Stimulated activated naive CD8-positive, alpha-beta T cell treated with anti-CD3 and anti-CD28 coated beads, Interleukin-15, Interleukin-2, amounts not matched to agents 100 U/mL and 50 U/mL, for 24 hours (primary cell): ENCODE results near the gene PAIP2.
A peak's percentile ranks its signal among the peaks of the same experiment; 100 is the strongest.
"Not testable (repeated sequence)": the region's sequence is repeated elsewhere in the genome, so short reads cannot be mapped to it uniquely, and the experiment has no call there.

ENCODE experiments used
- ATAC-seq: fragments of 150-1000 bp; cut with Tn5 transposase; one replicate; pipeline ENCODE4 v1.10.0; 2021
- DNase-seq: peaks from one replicate; pipeline ENCODE4 v3.0.0; 2021

PAIP2 gene, protein sequence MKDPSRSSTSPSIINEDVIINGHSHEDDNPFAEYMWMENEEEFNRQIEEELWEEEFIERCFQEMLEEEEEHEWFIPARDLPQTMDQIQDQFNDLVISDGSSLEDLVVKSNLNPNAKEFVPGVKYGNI

DNA sequence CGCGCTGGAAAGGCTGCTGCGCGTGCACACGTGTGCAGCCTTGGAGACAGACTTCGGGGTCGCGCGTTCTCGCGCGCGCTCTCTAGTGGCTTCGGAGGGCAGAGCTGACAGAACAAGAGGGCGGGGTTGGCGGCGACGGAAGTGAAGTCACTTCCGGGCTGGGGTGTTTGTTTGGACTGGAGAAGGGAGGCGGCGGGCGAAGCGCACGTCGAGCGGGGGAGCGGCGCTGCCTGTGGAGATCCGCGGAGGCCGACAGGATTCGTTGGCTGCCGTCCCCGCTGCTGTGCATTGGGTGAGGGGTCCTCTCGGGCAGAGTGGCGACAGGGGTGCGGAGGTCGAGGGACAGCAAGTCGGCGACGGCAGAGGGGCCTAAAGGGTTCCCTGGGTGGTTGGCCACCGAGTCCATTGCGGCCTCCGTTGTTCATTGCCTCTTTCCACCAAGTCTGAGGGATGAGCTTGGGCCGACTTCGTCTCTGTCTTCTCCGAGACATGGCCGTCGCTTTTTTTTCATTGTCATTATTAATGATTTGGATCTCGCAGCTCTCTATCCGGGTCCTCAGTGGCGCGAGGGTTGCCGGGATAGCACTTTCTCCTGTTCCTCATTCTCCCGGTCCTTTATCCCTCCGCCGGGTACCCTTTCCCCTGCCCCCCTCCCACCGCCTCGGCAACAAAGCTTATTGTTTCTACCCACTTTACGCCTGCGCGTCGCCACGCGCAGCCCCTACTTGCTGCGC, at the start of gene PAIP2:
TSS of gene PAIP2 (plus strand) at position 166 of the 734 bp plus-strand sequence. CDS start 21,931 bp downstream, outside the sequence.
- ATAC-seq (peak; percentile 95), DNase-seq (peak; percentile 98)

DNA sequence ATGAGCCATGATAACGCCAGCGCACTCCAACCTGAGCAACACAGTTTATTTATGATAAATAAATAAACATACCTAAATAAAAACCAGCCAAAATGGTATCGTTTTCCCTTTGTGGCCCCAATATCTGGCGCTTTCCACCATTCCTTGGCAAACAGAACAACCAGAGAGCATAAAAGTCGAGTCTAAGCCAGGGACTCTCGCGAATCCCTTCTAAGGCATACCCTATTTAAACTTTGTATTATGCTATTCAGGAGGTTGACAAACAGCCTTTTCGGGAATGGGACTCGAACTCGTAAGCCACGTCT, 48.5 kb upstream of the PAIP2 start:
- ATAC-seq = no peak

DNA sequence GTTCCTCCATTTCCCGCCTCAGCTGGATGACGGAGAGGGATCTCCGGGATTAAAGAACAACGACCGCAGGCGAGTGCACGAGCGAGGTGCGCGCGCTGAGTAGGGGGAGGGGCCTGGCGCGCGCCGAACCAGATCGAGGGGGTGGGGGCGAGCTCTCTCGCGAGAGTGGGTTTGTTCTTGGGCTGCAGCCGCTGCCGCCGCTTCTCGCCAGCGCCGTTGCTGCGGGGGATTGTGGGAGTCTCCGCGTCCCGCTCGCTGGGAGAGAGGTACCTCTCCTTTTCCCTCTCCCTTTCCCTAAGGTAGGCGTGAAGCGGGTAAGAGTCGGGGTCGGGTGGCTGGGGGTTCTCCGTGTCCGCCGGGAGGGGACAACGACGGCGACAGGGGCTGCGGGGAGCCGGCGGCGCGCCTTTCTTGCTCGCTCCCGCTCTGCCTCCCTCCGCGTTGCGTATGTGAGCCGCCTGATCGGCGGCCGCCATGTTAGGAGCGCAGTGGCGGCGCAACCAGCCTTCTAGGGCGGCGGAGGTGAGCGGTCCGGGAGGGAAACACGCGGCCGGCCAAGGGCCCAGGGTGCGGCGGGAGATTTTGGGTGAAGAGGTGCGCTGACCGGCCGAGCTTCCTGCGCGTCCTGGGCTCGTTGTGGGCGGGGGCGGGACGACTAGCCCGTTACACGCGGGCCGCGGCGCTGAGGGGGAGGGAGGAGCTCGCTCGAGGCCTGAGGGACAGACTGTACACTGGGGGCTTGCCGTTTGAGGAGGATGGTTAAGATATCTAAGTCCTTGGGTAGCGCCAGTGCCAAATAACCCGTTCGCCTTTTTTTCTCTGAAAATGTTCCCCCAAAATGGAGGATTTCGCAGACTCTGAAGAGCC, 47.9 kb upstream of the PAIP2 start, which contains the start of gene MATR3:
TSS of gene MATR3 (plus strand) at position 234 of the 867 bp plus-strand sequence. CDS start 13,676 bp downstream, outside the sequence.
- ATAC-seq (peak; percentile 81), DNase-seq (peak; percentile 95)

More for the DNA sequence above, 48.5 kb upstream of the PAIP2 start:
- DNase-seq = no peak

DNA sequence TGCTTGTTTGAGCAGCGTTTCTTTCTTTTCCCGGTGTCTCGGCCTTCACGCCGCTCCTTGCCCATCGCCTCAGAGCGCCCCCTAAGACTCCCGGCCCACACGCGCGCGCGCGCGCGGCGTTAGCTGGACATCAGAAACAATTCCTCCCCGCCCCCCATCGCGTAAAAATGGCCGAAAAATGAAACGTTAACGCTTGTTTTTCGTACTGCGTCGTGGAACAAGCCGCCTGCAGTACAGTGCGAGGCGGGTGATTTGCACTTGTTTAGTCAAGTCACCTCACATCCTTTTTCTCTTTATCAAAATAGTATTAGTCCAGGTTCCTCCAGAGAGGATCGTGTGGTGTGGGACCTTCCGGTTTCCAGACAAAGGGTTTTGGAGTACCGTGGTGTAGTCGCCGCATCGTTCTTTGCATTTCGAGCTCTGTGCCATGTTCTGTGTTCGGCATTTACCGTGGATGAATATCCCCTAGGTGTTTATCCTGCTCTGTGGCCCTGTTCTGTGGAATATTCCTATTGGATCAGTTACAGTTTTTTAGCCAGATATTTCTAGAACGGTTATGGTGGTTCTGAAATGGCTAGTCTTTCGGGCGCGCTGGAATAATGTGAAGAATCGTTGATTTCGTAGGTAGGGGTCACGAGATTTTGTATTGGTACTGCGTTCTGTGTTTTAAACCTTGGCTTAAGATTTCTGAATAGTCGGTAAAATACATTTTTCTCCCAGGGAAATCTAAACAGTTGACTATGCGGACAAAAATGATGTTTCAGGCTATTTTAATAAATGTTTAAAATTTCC, 47.1 kb upstream of the PAIP2 start:
- peak; percentile 3 for ATAC-seq
- DNase-seq = peak; percentile 74

DNA sequence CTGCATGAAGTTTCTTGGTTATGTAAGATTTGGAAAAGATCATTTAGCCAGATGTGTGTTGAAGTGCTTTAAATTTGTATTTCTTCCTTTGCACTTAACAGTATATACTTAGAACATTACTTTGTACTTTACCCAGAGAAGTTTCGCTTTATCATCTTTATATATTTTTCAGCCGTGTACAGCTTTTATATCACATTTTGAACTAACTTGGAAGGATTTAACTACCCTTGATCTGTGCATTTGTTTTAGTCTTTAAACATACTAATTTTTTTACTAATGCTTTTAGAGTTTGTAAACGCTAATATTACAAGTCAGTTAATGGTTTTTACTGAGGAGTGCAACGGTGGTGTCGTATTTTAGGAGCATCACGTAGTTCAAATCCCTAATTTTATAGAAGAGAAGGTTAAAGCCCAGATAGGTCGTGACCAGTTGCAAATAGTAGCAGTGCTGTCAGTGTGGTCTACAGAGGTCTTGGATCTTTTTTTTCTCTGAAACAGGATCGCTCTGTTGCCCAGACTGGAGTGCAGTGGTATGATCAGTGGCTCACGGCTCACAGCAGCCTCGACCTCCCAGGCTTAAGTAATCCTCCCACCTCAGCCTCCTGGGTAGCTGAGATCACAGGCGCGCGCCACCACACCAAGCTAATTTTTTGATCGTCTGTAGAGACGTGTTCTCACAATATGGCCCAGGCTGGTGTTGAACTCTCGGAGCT, 46.2 kb upstream of the PAIP2 start:
- ATAC-seq = no peak
- DNase-seq = no peak

DNA sequence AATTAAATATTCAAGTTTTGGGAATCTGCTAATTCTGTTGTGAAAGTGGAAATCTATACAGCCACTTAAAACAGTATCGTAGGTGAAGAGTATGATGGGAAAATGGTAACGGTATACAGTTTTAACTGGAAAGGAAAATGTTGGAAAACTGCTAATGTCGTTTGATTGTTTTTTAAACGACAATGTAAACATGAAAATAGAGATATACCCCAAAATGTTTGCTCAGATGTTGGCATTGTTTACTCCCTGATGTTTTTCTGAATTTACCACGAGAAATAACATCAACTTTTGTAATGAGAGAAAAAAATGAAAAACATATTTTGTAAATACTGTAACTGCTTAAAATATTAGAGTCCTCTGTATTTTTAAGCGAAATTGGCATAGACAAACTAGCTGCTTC, 45.5 kb upstream of the PAIP2 start:
- ATAC-seq (no peak), DNase-seq (no peak)

DNA sequence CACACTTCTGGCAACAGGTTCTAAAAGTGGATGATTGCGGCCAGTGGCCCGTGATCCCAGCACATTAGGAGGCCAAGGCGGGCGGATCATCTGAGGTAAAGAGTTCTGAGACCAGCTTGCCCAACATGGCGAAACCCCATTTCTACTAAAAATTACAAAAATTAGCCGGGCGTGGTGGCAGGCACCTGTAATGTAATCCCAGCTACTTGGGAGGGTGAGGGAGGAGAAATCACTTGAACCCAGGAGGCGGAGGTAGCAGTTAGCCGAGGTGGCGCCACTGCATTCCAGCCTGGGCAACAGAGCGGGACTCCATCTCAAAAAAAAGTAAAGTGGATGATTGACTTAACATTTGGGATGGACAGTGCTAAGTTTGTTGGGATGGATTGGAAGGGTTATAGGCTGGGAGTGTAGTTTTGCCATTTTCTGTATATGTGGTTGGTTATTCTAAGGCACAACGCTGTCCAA, 44.8 kb upstream of the PAIP2 start:
- DNase-seq = no peak

DNA sequence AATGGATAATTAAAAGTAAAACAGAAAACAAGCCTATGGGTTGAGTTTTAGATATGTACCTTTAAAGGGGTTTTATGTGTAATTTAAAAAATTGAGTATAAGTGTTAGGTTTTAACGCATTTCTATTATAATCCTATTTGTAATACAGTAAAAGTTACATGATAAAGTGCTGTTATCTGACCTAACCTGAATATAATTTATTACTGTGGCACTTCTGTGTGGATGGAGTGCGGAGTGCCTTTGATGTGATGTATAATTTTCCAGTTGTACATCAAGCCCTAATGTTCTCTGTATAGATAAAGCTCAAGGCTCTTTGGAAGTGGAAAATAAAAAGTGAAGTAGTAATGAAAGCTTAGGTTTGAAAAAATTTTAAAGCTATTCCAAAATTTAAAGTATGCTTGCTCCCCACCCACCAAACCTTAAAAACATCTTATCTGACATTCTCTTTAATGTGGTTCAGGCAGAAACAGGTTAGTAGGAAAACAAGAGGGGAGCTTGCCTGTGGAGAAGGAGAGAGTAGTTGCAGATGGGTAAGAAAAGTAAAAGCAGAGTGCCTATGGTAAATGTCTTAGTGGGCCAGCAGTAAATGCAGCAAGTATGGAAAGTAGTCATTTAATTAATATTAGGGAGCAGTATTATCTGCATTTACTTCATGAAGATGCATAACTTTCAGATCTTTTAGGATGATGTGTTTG, 44.1 kb upstream of the PAIP2 start:
- DNase-seq (no peak), ATAC-seq (no peak)

More for the DNA sequence above, 44.8 kb upstream of the PAIP2 start:
- ATAC-seq = no peak

DNA sequence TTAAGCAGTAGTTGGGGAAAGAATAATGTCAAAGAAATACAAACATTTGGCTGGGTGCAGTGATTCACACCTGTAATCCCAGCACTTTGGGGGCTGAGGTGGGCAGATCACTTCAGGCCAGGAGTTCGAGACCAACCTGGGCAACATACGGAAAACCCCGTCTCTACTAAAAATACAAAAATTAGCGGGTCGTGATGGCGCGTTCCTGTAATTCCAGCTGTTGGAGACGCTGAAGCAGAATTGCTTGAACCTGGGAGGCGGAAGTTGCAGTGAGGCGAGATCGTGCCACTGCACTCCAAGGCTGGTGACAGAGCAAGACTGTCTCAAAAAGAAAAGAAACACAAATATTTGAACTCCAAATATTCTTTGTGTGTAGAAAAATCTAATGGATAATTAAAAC, 43.4 kb upstream of the PAIP2 start:
- ATAC-seq (no peak), DNase-seq (no peak)

DNA sequence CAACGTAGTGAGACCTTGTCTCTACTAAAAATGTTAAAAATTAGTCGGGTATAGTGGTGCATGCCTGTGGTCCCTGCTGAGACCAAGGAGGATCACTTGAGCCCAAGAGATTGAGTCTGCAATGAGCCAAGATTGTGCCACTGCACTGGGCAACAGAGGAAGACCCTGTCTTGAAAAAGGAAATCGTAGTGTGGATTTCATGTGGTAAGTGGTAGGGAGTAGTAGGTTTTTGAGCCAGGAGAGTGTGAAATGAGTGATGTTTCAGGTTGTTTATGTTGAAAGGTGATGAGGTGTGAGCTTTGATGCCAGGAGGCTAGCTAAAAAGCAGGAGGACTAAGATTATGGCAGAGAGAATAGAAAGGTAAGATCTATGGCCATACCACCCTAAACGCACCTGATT, 42.2 kb upstream of the PAIP2 start:
- ATAC-seq (peak; percentile 6), DNase-seq (no peak)

DNA sequence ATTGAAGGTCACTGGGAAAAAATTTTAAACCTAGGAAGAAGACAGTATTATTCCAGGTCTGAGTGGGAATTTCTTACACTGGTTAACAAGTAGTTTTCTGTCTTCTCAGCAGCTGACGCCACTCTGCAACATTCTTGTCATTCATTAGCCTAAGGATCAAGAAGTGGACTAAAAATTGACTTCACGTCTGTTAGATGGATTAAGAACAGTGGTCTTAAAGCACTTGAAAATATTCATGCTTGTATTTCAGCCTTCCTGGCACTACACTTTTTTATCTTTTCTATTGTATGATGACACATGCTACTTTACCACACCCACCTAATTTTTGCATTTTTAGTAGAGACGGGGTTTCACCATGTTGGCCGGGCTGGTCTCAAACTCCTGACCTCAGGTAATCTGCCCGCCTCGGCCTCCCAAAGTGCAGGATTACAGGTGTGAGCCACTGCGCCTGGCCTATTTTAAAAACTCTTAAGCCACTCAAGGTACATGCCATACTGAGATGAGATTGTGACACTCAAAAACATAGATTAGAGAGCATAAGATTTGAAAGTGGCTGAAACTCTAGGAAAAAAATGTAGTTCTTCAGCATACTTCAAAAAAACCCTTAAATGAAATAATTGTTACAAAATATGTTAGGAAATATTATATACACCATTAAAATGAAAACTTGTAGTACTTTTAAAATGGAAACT, 39.7 kb upstream of the PAIP2 start:
- ATAC-seq (no peak), DNase-seq (no peak)

DNA sequence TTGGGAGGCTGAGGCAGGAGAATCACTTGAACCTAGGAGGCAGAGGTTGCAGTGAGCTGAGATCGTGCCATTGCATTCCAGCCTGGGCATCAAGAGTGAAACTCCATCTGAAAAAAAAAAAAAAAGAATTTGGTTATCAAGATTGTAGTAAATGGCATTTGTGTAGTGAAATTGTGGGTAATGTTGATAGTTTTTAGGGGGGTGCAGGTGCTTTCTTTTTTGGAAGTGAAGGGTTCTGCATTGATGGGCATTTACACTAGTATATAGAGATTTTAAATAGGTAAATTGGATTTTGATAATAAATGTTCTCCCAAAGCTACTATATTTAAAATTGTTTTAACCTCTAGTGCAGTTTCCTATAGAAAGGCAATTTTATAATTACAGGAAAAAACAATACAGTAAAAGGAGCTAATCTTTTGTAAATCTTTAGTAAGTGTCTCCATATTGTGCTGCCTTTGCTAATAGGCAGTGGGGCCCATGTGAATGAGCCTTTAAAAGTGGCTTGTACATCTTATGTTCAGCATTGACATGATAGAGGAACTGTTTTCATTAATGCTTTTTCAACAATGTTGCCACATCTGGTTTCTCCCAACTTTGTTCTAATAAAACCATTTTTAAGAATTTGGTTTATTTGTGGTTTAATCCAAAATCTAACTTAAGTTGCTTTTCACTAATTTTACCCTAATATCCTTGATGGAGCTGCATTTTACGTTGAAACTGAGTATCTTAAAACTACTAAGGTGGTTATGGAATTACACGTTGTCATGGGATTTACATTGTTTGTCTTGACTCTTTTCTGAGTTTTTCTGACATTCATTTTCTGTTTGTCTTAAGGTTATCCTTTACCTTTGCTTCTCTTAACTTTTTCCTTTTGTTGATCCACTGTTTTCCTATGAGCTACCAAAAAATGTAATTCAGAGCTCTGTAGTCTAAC, 37.0 kb upstream of the PAIP2 start:
- ATAC-seq (no peak), DNase-seq (no peak)

DNA sequence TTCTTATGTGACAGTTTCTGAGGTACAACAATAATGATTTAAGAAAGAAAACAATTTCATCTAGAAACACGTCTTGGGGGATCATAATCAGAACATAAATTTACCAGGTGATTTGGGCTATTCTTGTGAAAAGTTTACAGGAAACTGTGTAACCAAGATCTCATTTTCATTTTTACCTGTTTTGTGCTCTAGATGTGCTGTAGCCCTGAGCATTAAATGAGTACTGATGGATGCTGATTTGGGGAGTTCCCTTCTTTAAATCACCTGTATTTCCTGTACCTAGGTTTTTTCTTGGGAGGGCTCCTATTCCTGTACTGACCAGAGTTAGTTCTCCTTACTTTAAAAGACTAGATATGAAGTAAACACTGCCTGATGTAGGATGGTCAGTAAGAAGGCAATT, 35.5 kb upstream of the PAIP2 start:
- ATAC-seq = no peak
- no peak for DNase-seq

DNA sequence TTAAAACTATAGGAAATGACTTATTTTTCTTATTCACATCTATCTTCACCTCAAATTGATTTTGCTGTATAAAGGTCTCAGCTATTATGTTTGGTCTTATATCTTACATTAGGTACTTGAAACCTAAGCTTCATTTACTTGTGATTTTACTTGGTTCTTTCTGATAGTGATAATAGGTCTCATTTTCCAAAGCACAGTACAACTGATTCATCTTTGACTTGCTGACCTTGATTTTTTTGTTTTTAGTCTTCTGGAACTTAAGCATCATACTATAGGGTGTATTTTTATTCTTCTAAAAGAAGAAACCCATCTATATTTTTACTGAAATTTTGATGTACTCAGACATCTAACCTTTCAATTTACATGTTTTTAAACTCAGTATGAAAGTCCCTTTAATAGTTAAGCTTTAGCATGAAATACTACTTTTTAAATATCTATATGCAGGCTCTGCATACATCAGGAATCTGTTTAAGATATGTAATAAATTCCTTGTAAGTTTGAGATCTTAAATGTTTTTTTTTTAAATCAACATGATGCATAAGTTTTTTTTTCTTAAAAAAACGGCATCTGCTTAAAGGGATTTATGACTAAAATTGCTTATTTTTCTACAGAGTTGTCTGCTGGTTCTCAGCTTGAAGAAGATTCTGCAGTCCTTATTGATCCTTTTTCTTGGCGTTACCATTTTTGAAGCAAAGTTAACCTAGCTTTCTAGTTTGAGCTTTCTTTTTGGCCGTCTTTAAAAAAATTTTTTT, 34.9 kb upstream of the PAIP2 start:
- ATAC-seq = peak; percentile 53
- no peak for DNase-seq

DNA sequence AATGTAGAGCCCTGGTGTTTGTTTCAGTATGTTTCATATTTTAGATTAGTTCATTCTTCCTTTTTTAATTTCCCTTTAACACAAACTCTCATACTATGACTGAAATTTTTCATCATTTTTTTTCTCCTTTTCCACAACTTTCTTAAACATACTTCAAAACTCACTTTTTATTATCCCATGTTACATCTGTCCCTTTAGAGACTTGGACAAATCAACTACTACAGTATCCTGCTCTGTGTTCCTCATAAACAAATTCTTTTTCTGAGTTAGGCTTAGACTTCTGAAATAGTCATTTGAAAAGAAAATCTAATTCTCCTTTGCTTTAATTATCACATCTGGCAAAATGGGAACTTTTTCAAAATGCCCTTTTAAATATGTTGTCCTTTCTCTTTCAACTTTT, 32.9 kb upstream of the PAIP2 start:
- ATAC-seq = no peak

DNA sequence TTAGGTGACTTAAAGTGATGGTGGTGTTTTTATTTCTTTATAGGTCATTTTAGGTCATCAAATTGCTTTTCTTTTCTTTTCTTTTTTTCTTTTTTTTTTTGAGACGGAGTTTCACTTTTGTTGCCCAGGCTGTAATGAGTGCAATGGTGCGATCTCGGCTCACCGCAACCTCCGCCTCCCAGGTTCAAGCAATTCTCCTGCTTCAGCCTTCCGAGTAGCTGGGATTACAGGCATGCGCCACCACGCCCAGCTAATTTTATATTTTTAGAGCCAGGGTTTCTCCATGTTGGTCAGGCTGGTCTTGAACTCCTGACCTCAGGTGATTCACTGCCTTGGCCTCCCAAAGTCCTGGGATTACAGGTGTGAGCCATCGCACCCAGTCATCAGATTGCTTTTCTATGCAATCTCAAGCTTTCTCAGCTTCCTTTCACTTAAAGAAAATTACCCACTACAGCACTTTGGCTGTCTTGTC, 30.9 kb upstream of the PAIP2 start:
- ATAC-seq, DNase-seq: not testable (repeated sequence)

More for the DNA sequence above, 32.9 kb upstream of the PAIP2 start:
- no peak for DNase-seq

DNA sequence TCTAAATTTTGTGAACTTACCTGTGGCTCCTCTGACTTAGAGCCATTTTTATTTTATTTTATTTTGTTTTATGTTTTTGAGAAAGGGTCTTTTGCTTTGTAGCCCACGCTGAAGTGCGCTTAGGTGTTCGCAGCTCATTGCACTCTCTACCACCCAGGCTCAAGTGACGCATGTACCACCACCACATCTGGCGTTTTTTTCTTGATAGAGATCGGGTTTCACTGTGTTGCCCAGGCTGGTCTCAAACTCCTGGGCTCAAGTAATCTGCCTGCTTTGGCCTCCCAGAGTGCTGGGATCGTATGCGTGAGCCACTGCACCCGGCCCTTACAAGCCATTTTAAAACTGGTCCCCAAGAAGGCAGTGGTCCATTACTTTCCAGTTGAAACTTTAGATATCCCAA, 29.6 kb upstream of the PAIP2 start:
- DNase-seq (no peak), ATAC-seq (no peak)

DNA sequence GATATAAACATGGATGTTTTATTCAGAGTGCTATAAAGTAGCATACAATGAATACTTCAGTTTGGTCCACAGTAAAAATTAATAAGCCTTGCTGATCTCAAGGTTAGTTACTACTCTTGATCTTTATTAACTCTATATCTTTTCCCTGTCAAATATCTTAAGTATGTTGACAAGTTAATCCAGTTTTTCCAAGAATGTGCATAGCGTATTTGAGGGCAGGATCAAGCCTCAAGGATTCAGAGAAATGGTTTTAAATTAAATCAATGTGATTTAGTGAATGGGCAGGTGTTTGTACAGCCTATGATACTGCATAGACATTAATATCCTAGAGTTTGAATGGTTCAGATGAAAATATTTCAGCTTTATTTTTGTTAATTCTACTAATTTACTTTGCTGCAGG, 27.4 kb upstream of the PAIP2 start:
- DNase-seq (no peak), ATAC-seq (no peak)
